GM12878 (cell line): Measurements from ENCODE around the gene KRT28. TPM values are rescaled to one million over a fixed set of nuclear protein-coding genes. Genes with fewer than 3 reads are reported as not detected.

ENCODE experiments used
- ATAC-seq: fragments of 200-7000 bp; cut with Tn5 transposase; 3 replicates; pipeline ENCODE4 v1.9.1; 2020; ENCODE audit warnings: mild to moderate bottlenecking, moderate library complexity
- BruUV-seq: library from RNA; stranded (reverse); fragments of 400-500 nt; replicated peaks from 2 replicates; lab custom pipeline; 2021; lab: Mats Ljungman, UMichigan
- CTCF ChIA-PET: fragments of 300-600 bp; sonication (Branson Sonifier 250); formaldehyde crosslinking; extraction: SDS; loops from one replicate; lab custom pipeline; 2021; ENCODE audit warnings: inconsistent platforms; lab: Yijun Ruan, JAX
- POLR2A ChIA-PET: fragments of 350-600 bp; formaldehyde crosslinking; extraction: SDS; loops from one replicate; lab custom pipeline; 2021; ENCODE audit warnings: inconsistent platforms; lab: Charles Lee
- RAD21 ChIA-PET: fragments of 300-600 bp; sonication (Branson Sonifier 250); formaldehyde crosslinking; loops from one replicate; lab custom pipeline; 2023; ENCODE audit warnings: antibody characterized with exemption; ENCODE audit not compliant: unreplicated experiment; lab: Charles Lee
- SMC1A ChIA-PET: fragments of 300-600 bp; sonication (Branson Sonifier 250); formaldehyde crosslinking; loops from one replicate; lab custom pipeline; 2023; ENCODE audit not compliant: unreplicated experiment, uncharacterized antibody; lab: Charles Lee
- DNase-seq: peaks from one replicate; pipeline ENCODE4 v3.0.0-alpha.2; 2011; ENCODE audit warnings: low read depth, low spot score
- FAIRE-seq: peaks from 3 replicates; lab custom pipeline; 2011; peaks lifted over from hg19 to GRCh38; lab: Jason Lieb, UNC
- H2AFZ ChIP-seq: 2 replicates; pipeline ENCODE4 v1.6.0; 2011; ENCODE audit warnings: low read depth, low read length, control low read depth; ENCODE audit not compliant: control insufficient read depth
- H3K27ac ChIP-seq: 2 replicates; pipeline ENCODE4 v1.5.1; 2011; ENCODE audit warnings: control low read depth; ENCODE audit not compliant: control insufficient read depth, insufficient read depth
- H3K27me3 ChIP-seq, 2 experiments: replicated peaks in 1 of 2; 2 replicates each; pipeline versions ENCODE4 v1.6.0 to v1.6.1; 2011; ENCODE audit warnings: low read length in 1 of 2; ENCODE audit not compliant: control insufficient read depth in 2 of 2, insufficient read depth in 2 of 2
- H3K36me3 ChIP-seq, 2 experiments: 2 replicates each; pipeline ENCODE4 v1.5.1; 2011; ENCODE audit warnings: low read length in 1 of 2; ENCODE audit not compliant: control insufficient read depth in 2 of 2, insufficient read depth in 2 of 2
- H3K4me1 ChIP-seq: 2 replicates; pipeline ENCODE4 v1.6.1; 2011; ENCODE audit warnings: mild to moderate bottlenecking, low read length, moderate library complexity, mixed read lengths; ENCODE audit not compliant: control insufficient read depth, insufficient read depth
- H3K4me2 ChIP-seq: 2 replicates; pipeline ENCODE4 v1.6.0; 2011; ENCODE audit warnings: control low read depth; ENCODE audit not compliant: control insufficient read depth, insufficient read depth
- H3K4me3 ChIP-seq: fragments of 200-600 bp; sonication (generic); 2 replicates; pipeline ENCODE4 v1.5.1; 2016
- H3K79me2 ChIP-seq: 2 replicates; pipeline ENCODE4 v1.6.0; 2011; ENCODE audit warnings: low read length; ENCODE audit not compliant: control insufficient read depth, insufficient read depth
- H3K9ac ChIP-seq: 2 replicates; pipeline ENCODE4 v1.8.0; 2011; ENCODE audit warnings: low read length, control low read depth, mixed read lengths; ENCODE audit not compliant: control insufficient read depth, insufficient read depth
- H3K9me3 ChIP-seq: replicated peaks from 3 replicates; pipeline ENCODE4 v1.5.1; 2011; ENCODE audit warnings: mild to moderate bottlenecking, low read length; ENCODE audit not compliant: control insufficient read depth, insufficient read depth
- H4K20me1 ChIP-seq: 2 replicates; pipeline ENCODE4 v1.6.0; 2011; ENCODE audit not compliant: control insufficient read depth, insufficient read depth
- BACH1 ChIP-seq: fragments of 450-650 bp; IDR thresholded peaks from 2 replicates; pipeline ENCODE4 v1.6.1; 2017; ENCODE audit warnings: mild to moderate bottlenecking, borderline replicate concordance
- BMI1 ChIP-seq: fragments of 450-650 bp; IDR thresholded peaks from 2 replicates; pipeline ENCODE4 v1.6.1; 2016; ENCODE audit warnings: mild to moderate bottlenecking, moderate library complexity, borderline replicate concordance
- CBX3 ChIP-seq: fragments of 200-600 bp; sonication (generic); IDR thresholded peaks from 2 replicates; pipeline ENCODE4 v1.6.1; 2016; ENCODE audit warnings: low read depth, borderline replicate concordance
- CREB1 ChIP-seq: IDR thresholded peaks from 2 replicates; pipeline ENCODE4 v1.6.1; 2012; ENCODE audit warnings: low read depth, mild to moderate bottlenecking, inconsistent platforms
- GATAD2B ChIP-seq: fragments of 450-650 bp; conservative IDR thresholded peaks from 2 replicates; pipeline ENCODE4 v1.6.1; 2017; ENCODE audit warnings: low read depth, mild to moderate bottlenecking, moderate library complexity
- HDGF ChIP-seq: fragments of 450-650 bp; IDR thresholded peaks from 2 replicates; pipeline ENCODE4 v1.6.1; 2016; ENCODE audit warnings: antibody characterized with exemption
- KDM1A ChIP-seq: fragments of 200-600 bp; sonication (generic); IDR thresholded peaks from 2 replicates; pipeline ENCODE4 v1.6.1; 2016; ENCODE audit warnings: borderline replicate concordance
- MEF2B ChIP-seq: fragments of 450-650 bp; IDR thresholded peaks from 2 replicates; pipeline ENCODE4 v1.6.1; 2018; ENCODE audit warnings: mild to moderate bottlenecking, moderate library complexity; ENCODE audit not compliant: partially characterized antibody, poor library complexity, severe bottlenecking
- MTA2 ChIP-seq: fragments of 450-650 bp; IDR thresholded peaks from 2 replicates; pipeline ENCODE4 v1.6.1; 2016; ENCODE audit warnings: low read depth, mild to moderate bottlenecking, moderate library complexity
- MXI1 ChIP-seq: fragments of 150-350 bp; IDR thresholded peaks from 2 replicates; pipeline ENCODE4 v1.6.1; 2011; ENCODE audit warnings: low read depth, mild to moderate bottlenecking, inconsistent platforms, low read length, improper control_type of control experiment
- STAT1 ChIP-seq: fragments of 450-650 bp; conservative IDR thresholded peaks from 2 replicates; pipeline ENCODE4 v1.6.1; 2014; ENCODE audit warnings: antibody characterized with exemption, mild to moderate bottlenecking
- SUZ12 ChIP-seq: fragments of 200-600 bp; sonication (generic); IDR thresholded peaks from one replicate; pipeline ENCODE4 v1.6.1; 2018; ENCODE audit warnings: antibody characterized with exemption, mild to moderate bottlenecking; ENCODE audit not compliant: unreplicated experiment
- TBL1XR1 ChIP-seq: IDR thresholded peaks from 2 replicates; pipeline ENCODE4 v1.6.1; 2012; ENCODE audit warnings: low read depth, low read length, improper control_type of control experiment
- TCF3 ChIP-seq: IDR thresholded peaks from 2 replicates; pipeline ENCODE4 v1.6.1; 2012; ENCODE audit warnings: low read depth, mild to moderate bottlenecking, low read length, borderline replicate concordance; ENCODE audit not compliant: insufficient read depth
- WGBS: methylation state at CpG from one replicate; pipeline ENCODE4 v1.1.6; 2016; ENCODE audit warnings: low lambda C conversion rate; ENCODE audit not compliant: insufficient replicate concordance, insufficient coverage; ENCODE audit errors: missing lambda C conversion rate; 5-methylcytosine and 5-hydroxymethylcytosine counted together
- in situ Hi-C: fragments of 300-500 bp; cut with MboI; formaldehyde crosslinking; loops from 9 replicates; pipeline ENCODE4 v1.14.3; 2018; ENCODE audit warnings: mixed read lengths
- intact Hi-C: fragments of 100-400 bp; cut with micrococcal nuclease; formaldehyde crosslinking; loops from one replicate; pipeline ENCODE4 v1.14.2; 2022; ENCODE audit not compliant: unreplicated experiment
- polyA plus RNA-seq, 11 experiments: library from polyadenylated mRNA; depleted of rRNA in 4 of 11; unstranded in 6 of 11; stranded (reverse) in 5 of 11; fragments of >200 nt; fragmentation: Nextera tagmentation in 4 of 11; fragmentation: Illumina TruSeq in 1 of 11; extraction: Ambion mirVana in 4 of 11; extraction: Trizol in 1 of 11; gene quantifications; 1 replicate in 1 of 11; 2 replicates in 10 of 11; pipeline versions ENCODE4 v1.2.1 to v1.2.3, GENCODE V29; 2011 to 2016; ENCODE audit warnings: inconsistent platforms in 2 of 11, missing spikeins in 2 of 11, low read depth in 1 of 11
- total RNA-seq, 4 experiments: library from RNA; depleted of rRNA in 3 of 4; stranded (reverse); fragments of >200 nt in 3 of 4; fragmentation: Illumina TruSeq in 1 of 4; extraction: Trizol in 1 of 4; gene quantifications; 2 replicates each; pipeline versions ENCODE4 v1.2.1 to v1.2.3, GENCODE V29; 2013 to 2021
- TF ChIP-seq, protein P1 (sequence below): IDR thresholded peaks from 2 replicates; pipeline ENCODE4 v1.6.1; 2011; ENCODE audit warnings: mild to moderate bottlenecking, low read depth, low read length, moderate library complexity; ENCODE audit not compliant: insufficient replicate concordance
- TF ChIP-seq, protein P2 (sequence below): IDR thresholded peaks from 2 replicates; pipeline ENCODE4 v1.6.1; 2012; ENCODE audit warnings: improper control_type of control experiment, low read depth, low read length; ENCODE audit not compliant: insufficient replicate concordance

The KRT28 gene
- total and polyA plus RNA-seq, 10 of the 15 experiments (the other 5 are each of a cell fraction or from before 2014, with no cell fraction given) = not detected

DNA sequence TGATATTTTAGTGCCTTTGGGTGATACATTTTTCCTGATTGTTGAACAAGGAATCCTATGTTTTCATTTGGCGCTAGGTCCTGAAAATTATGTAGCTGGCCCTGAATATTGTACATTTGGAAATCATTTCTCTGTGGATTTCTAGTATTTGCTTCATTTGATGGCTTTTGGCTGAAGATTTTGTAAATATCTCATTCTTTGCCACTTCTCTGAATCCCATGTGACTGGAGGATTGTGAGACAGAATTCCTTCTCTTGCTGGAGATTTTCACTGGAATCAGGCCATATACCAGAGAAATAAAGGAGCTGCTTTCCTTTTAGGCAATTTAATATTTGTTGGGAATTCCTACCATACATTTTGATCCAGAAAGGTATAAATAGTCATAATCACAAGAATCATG, 8.6 kb downstream of the KRT28 start:
- Histone ChIP-seq H3K4me3 (no peak overlapping the region), H4K20me1 (no peaks in the 10 kb centered on the region), H3K27ac (no peak overlapping the region), H3K9me3 (no peaks in the 10 kb centered on the region), H3K4me2 (no peak overlapping the region), H3K36me3 (no peaks in the 10 kb centered on the region), H3K27me3 (0 out of 4 replicates have a peak, but pooled peaks cover 0 to 4% of the 10 kb centered on the region in 2 experiments), H2AFZ (no peak overlapping the region), H3K79me2 (no peaks in the 10 kb centered on the region), H3K9ac (no peak overlapping the region), H3K4me1 (no peaks in the 10 kb centered on the region)
- ChIA-PET POLR2A (interaction anchor here (1.0 kb wide), 1 partner anchor 167 kb away, joined by 3 read pairs; no protein-coding TSS in a partner anchor), SMC1A (interaction anchor here (0.7 to 3.2 kb wide), 11 partner anchors 10 to 175 kb away, joined by 3 to 28 read pairs (median 6); no protein-coding TSS in a partner anchor), CTCF (interaction anchor here (0.6 to 4.3 kb wide), 15 partner anchors 10 to 175 kb away, joined by 3 to 43 read pairs (median 3); partner anchors contain the start of gene SMARCE1), RAD21 (interaction anchor here (0.7 to 3.7 kb wide), 10 partner anchors 11 to 176 kb away, joined by 3 to 18 read pairs (median 4); partner anchors contain the start of gene SMARCE1)
- FAIRE-seq (no peak), ATAC-seq (no peak), DNase-seq (no peak)
- no peak for TF ChIP-seq KDM1A
- TF ChIP-seq HDGF = no peak
- TF ChIP-seq TCF3 = no peak
- TF ChIP-seq SUZ12 = no peak
- no peak for TF ChIP-seq BMI1
- no peak for TF ChIP-seq STAT1
- no peak for TF ChIP-seq GATAD2B
- TF ChIP-seq TBL1XR1 = no peak
- no peak for TF ChIP-seq MEF2B
- no peak for TF ChIP-seq BACH1
- no peak for TF ChIP-seq MXI1
- TF ChIP-seq CBX3 = no peak
- no peak for TF ChIP-seq MTA2
- TF ChIP-seq, protein P1, sequence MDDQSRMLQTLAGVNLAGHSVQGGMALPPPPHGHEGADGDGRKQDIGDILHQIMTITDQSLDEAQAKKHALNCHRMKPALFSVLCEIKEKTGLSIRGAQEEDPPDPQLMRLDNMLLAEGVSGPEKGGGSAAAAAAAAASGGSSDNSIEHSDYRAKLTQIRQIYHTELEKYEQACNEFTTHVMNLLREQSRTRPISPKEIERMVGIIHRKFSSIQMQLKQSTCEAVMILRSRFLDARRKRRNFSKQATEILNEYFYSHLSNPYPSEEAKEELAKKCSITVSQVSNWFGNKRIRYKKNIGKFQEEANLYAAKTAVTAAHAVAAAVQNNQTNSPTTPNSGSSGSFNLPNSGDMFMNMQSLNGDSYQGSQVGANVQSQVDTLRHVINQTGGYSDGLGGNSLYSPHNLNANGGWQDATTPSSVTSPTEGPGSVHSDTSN = no peak
- no peak for TF ChIP-seq CREB1
- TF ChIP-seq, protein P2, sequence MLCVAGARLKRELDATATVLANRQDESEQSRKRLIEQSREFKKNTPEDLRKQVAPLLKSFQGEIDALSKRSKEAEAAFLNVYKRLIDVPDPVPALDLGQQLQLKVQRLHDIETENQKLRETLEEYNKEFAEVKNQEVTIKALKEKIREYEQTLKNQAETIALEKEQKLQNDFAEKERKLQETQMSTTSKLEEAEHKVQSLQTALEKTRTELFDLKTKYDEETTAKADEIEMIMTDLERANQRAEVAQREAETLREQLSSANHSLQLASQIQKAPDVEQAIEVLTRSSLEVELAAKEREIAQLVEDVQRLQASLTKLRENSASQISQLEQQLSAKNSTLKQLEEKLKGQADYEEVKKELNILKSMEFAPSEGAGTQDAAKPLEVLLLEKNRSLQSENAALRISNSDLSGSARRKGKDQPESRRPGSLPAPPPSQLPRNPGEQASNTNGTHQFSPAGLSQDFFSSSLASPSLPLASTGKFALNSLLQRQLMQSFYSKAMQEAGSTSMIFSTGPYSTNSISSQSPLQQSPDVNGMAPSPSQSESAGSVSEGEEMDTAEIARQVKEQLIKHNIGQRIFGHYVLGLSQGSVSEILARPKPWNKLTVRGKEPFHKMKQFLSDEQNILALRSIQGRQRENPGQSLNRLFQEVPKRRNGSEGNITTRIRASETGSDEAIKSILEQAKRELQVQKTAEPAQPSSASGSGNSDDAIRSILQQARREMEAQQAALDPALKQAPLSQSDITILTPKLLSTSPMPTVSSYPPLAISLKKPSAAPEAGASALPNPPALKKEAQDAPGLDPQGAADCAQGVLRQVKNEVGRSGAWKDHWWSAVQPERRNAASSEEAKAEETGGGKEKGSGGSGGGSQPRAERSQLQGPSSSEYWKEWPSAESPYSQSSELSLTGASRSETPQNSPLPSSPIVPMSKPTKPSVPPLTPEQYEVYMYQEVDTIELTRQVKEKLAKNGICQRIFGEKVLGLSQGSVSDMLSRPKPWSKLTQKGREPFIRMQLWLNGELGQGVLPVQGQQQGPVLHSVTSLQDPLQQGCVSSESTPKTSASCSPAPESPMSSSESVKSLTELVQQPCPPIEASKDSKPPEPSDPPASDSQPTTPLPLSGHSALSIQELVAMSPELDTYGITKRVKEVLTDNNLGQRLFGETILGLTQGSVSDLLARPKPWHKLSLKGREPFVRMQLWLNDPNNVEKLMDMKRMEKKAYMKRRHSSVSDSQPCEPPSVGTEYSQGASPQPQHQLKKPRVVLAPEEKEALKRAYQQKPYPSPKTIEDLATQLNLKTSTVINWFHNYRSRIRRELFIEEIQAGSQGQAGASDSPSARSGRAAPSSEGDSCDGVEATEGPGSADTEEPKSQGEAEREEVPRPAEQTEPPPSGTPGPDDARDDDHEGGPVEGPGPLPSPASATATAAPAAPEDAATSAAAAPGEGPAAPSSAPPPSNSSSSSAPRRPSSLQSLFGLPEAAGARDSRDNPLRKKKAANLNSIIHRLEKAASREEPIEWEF = no peak
- BruUV-seq = no TSS peak
- intact Hi-C loops = loop anchor here (2.0 to 10.0 kb wide), 2 partner anchors 170 to 246 kb away; no protein-coding TSS in a partner anchor
- in situ Hi-C loops = no loop called here
- WGBS = 33% methylated on average over 1 of the region's 1 CpG
